ENCODE measurements around the gene ECI1. TPM values are rescaled to one million over a fixed set of nuclear protein-coding genes. Genes with fewer than 3 reads are reported as not detected.
A peak's percentile ranks its signal among the peaks of the same experiment; 100 is the strongest.

ECI1 gene
- total RNA-seq, 2 donors from 2014 or later: 75.8 to 94.7 TPM

DNA sequence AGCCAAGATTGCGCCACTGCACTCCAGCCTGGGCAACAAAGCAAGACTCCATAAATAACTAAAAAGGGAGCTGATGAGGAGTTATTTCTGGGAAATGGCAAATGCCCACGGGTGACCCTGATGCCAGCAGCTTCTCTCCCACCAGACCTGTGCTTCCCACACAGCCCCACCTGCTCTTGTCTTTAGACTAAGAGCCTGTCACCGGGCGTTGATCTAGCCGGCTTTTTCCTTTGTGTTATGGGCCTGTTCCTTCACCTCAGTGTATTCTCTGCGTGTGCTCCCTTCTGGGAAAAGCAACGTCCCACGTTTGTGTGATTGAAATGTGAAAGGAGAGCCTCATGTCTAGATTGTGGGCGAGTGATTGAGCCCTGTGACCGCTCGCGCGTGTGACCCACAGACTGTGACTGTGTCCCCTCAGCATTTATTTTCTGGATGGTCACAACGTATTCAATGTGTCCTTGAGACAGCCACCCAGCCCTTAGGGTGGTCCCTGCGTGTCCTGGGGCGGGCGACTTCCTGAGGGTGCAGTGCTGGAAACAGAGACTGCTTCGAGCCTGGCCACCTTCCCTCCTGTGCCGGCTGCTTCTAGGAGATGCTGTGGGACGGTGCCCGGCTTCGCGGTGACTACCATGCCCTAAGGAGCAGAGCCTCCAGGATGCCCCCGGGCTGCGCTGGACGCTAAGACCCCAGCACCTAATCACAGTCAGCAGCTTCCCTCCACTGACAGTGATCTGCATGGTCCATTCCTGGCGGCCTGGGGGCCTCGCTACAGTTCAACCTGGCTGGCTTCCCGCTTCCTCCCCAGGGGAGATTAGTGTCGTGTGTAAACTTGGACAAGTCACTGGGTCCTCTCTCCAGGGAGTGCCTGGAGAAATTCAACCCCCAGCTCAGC lies 24.3 kb upstream of the ECI1 start:
- Mint-ChIP-seq H3K4me3 (no peak overlapping the region), H3K27me3 (ENCODE audit: insufficient read depth) (peaks cover 2% of the 10 kb centered on the region), H3K27ac (no peak overlapping the region), H3K4me1 (no peaks in the 10 kb centered on the region), H3K9me3 (no peaks in the 10 kb centered on the region), H3K36me3 (ENCODE audit: low read depth) (peaks cover 6% of the 10 kb centered on the region)
- Histone ChIP-seq H3K9me3 (ENCODE audit: control insufficient read depth, low read length) (no peaks in the 10 kb centered on the region), H3K9ac (ENCODE audit: extremely low read depth, low read length, poor library complexity, severe bottlenecking) (no peak overlapping the region), H3K36me3 (ENCODE audit: control insufficient read depth, insufficient read depth, low read length) (no peaks in the 10 kb centered on the region), H3K27me3 (ENCODE audit: control insufficient read depth, insufficient read depth, low read length, poor library complexity, severe bottlenecking) (no peaks in the 10 kb centered on the region), H3K4me1 (ENCODE audit: control insufficient read depth, insufficient read depth, low read length) (no peaks in the 10 kb centered on the region), H3K4me3 (ENCODE audit: low read length) (no peak overlapping the region), H3K27ac (ENCODE audit: low read depth, low read length) (no peak overlapping the region)
- TF ChIP-seq, protein P1, sequence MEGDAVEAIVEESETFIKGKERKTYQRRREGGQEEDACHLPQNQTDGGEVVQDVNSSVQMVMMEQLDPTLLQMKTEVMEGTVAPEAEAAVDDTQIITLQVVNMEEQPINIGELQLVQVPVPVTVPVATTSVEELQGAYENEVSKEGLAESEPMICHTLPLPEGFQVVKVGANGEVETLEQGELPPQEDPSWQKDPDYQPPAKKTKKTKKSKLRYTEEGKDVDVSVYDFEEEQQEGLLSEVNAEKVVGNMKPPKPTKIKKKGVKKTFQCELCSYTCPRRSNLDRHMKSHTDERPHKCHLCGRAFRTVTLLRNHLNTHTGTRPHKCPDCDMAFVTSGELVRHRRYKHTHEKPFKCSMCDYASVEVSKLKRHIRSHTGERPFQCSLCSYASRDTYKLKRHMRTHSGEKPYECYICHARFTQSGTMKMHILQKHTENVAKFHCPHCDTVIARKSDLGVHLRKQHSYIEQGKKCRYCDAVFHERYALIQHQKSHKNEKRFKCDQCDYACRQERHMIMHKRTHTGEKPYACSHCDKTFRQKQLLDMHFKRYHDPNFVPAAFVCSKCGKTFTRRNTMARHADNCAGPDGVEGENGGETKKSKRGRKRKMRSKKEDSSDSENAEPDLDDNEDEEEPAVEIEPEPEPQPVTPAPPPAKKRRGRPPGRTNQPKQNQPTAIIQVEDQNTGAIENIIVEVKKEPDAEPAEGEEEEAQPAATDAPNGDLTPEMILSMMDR (conservative IDR thresholded peaks at IDR 0.05): no peak
- peak; percentile 34 for DNase-seq
- WGBS, 2 experiments (ENCODE audit: insufficient coverage in 1 of 2, insufficient read length in 1 of 2): 91 to 93% methylated on average over 23 to 30 of the region's 30 CpGs

DNA sequence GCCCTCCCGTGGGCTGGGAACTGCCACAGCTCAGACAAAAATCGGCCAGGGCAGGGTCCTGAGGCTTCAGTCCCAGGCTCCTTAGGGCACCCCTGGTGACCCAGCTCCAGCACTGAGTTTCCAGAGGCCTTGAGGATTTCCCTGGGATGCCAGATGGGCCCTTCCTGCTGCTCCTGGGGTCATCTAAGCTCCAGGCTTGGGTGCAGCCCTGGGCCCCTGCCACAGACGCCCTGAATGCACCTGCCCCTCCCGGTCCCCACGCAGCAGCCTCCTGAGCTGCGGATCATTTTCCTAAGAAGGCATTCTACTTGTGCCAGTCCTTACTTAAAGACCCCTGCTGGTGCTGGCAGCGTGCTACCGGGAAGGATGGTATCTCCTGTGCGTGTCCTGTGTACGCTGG lies 22.5 kb upstream of the ECI1 start:
- no peaks in the 10 kb centered on the region for H3K27me3 ChIP-seq (ENCODE audit: control insufficient read depth, insufficient read depth, low read length, poor library complexity, severe bottlenecking)
- no peak for DNase-seq
- H3K4me3 ChIP-seq (ENCODE audit: low read length): no peak overlapping the region
- no peaks in the 10 kb centered on the region for H3K9me3 Mint-ChIP-seq
- peaks cover 5% of the 10 kb centered on the region for H3K4me1 ChIP-seq (ENCODE audit: control insufficient read depth, insufficient read depth, low read length)
- H3K4me3 Mint-ChIP-seq: no peak overlapping the region
- H3K27ac ChIP-seq (ENCODE audit: low read depth, low read length): no peak overlapping the region
- no peaks in the 10 kb centered on the region for H3K36me3 ChIP-seq (ENCODE audit: control insufficient read depth, insufficient read depth, low read length)
- H3K9ac ChIP-seq (ENCODE audit: extremely low read depth, low read length, poor library complexity, severe bottlenecking): no peak overlapping the region
- H3K27me3 Mint-ChIP-seq (ENCODE audit: insufficient read depth): peaks cover 2% of the 10 kb centered on the region
- peaks cover 4% of the 10 kb centered on the region for H3K4me1 Mint-ChIP-seq
- H3K27ac Mint-ChIP-seq: no peak overlapping the region
- H3K36me3 Mint-ChIP-seq (ENCODE audit: low read depth): peaks cover 6% of the 10 kb centered on the region
- no peaks in the 10 kb centered on the region for H3K9me3 ChIP-seq (ENCODE audit: control insufficient read depth, low read length)
- WGBS, 2 experiments (ENCODE audit: insufficient coverage in 1 of 2, insufficient read length in 1 of 2): 88 to 93% methylated on average over 5 to 10 of the region's 10 CpGs
- TF ChIP-seq, protein P1 (conservative IDR thresholded peaks at IDR 0.05): no peak

DNA sequence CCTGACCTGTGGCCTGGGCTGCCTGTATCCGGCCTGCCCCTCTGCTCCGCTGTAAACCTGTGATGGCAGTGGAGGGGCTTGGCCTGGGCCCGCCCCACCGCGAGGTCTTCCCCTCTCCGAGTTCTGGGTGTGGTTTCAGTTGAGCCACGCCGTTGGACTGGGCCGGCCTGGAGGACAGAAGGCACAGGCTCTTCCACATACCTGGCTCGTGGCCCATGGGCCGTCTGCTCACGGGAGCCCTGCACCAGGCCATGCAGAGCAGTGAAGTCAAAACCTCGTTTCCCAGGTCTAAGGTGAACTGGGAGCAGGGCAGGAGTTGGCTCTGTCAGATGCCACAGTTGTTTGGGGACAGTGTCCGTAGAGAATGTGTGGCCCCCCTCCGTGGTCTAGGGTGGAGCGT lies 22.1 kb upstream of the ECI1 start:
- no peaks in the 10 kb centered on the region for H3K9me3 ChIP-seq (ENCODE audit: control insufficient read depth, low read length)
- H3K4me3 ChIP-seq (ENCODE audit: low read length): no peak overlapping the region
- no peak overlapping the region for H3K27ac ChIP-seq (ENCODE audit: low read depth, low read length)
- Mint-ChIP-seq H3K4me1 (peaks cover 4% of the 10 kb centered on the region), H3K27ac (no peak overlapping the region), H3K27me3 (ENCODE audit: insufficient read depth) (peaks cover 2% of the 10 kb centered on the region), H3K4me3 (no peak overlapping the region), H3K36me3 (ENCODE audit: low read depth) (peaks cover 6% of the 10 kb centered on the region), H3K9me3 (no peaks in the 10 kb centered on the region)
- TF ChIP-seq, protein P1 (conservative IDR thresholded peaks at IDR 0.05): no peak
- peaks cover 5% of the 10 kb centered on the region for H3K4me1 ChIP-seq (ENCODE audit: control insufficient read depth, insufficient read depth, low read length)
- DNase-seq: peak; percentile 36
- WGBS, 2 experiments (ENCODE audit: insufficient coverage in 1 of 2, insufficient read length in 1 of 2): 93 to 96% methylated on average over 13 to 16 of the region's 16 CpGs
- no peaks in the 10 kb centered on the region for H3K27me3 ChIP-seq (ENCODE audit: control insufficient read depth, insufficient read depth, low read length, poor library complexity, severe bottlenecking)
- no peaks in the 10 kb centered on the region for H3K36me3 ChIP-seq (ENCODE audit: control insufficient read depth, insufficient read depth, low read length)
- H3K9ac ChIP-seq (ENCODE audit: extremely low read depth, low read length, poor library complexity, severe bottlenecking): no peak overlapping the region

Measured in endodermal cell (in vitro differentiated cells).